GM18520 (cell line): Measurements from ENCODE around the gene CACNA2D4.

Source experiments
- ATAC-seq: cut with Tn5 transposase; IDR thresholded peaks from one replicate; pipeline ENCODE4 v1.9.1; 2021; ENCODE audit not compliant: unreplicated experiment

Gene CACNA2D4

DNA sequence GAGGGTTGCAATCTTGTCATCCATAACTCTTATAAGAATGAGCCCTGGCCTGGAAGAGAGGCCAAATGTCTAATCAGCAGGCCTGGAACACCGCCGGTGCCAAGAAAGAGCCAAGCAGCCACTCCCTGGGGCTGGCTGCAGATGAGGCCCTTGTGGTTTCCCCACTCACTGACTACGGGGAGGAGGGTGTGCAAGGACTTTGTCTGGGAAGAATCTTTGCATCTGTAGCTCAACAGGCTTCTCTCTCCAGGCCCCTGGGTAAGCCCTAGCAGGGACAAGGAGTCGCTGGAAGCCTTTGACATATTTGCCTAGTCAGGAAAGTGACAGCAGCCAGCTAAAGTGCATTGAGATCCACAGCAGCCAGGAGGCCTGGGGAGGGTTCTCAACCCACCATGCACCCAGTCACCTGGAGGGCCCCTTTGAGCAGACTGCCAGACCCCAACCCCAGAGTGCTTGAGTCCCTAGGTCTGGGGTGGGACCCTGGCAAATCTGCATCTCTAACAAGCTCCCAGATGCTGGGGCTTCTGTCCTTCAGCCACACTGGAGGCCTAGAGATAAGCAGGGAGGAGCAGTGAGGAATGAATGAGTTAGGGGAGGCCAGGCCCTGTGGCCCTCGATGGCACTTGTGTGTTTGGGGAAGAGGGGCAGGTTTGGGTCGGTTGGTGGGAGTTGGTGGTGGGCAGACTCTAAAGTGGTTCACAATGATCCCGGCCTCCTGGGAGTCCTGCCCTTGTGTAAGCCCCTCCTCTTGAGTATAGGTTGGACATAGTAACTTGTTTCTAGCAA lies 112.0 kb downstream of the CACNA2D4 start:
- no peak for ATAC-seq

DNA sequence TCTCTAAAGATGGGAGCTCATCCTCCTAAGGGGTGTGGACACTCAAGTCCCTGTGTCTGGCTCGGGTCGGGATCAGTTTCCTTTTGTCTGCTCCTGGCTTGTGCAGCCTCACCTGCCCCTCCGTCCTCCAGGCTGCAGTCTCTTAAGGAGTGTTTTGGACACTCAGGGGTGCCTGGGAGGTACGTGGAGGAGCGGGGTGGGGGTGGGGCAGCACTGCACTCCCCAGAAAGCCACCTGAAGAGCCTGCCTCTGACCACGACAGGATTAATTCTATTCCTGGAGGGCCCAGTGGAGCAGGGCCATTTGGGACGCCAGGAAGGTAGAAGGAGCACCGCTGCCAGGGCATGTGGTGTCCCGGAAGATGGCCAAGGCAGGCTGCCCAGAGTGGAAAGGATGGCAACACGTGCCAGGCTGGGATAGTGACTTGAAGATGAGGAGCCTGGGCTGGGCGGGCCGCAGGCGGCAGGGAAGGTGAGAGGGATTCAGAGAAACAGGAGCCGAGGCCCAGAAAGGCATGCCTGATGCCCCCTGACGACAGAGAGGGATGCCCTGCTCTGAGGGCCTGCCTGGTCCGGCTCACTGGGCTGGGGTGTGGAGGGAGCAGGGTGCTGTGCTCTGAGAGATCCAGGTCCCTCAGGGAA lies 112.9 kb downstream of the CACNA2D4 start:
- ATAC-seq = no peak

DNA sequence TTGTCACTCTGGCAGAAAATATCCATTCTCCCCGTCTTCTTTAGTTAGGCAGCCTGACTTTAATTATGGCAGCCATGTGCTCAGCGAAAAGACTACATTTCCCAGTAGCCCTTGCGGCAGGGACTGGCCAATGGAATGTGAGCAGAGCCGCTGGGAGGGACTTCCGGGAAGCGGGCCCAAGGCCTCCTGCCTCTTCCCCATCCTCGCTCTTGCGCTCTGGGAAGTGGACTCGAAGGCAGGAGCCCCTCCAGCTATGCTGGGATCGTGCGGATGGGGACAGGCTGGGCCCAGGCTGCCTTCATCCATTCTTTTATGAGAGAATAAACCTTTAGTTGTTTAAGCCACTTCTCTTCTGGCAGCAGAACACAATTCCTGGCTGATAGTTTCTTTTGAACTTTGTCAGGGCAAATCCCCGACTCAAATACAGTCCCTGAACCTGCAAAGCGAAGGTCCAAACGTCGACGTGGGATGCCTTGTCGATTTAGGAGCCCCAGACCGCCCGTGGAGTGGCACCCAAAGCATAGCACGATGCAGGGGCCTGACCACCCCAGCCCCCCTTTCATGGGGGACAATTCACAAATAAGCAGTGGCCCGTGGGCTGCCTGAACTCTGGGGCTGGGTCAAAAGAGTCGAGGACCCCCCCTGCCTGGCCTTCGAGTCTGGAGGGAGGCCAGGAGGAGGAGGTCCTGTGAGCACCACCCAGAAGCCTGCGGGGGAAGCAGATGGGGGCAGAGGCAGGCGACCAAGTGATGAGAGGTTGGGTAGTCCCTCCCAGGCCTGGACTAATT lies 113.7 kb downstream of the CACNA2D4 start:
- peak; percentile 83 for ATAC-seq

DNA sequence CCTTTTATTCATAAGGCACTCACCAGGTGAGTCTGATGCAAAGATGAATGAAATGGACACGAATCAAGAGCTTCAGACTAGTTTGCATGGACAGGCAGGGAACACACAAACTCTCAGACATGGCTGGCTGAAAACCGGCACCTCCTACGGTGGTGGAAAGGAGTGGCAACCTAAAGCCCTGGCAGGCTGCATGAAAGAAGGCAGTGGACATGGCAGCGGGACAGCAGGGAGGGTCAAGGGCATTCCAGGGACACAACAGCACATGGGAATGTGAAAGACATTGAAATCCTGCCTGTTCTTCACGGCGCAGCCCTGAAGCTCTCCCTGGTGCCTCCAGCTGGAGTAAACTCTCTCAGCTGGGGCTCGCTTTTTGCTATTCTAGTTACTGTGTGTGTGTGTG lies 114.7 kb downstream of the CACNA2D4 start:
- ATAC-seq = no peak

DNA sequence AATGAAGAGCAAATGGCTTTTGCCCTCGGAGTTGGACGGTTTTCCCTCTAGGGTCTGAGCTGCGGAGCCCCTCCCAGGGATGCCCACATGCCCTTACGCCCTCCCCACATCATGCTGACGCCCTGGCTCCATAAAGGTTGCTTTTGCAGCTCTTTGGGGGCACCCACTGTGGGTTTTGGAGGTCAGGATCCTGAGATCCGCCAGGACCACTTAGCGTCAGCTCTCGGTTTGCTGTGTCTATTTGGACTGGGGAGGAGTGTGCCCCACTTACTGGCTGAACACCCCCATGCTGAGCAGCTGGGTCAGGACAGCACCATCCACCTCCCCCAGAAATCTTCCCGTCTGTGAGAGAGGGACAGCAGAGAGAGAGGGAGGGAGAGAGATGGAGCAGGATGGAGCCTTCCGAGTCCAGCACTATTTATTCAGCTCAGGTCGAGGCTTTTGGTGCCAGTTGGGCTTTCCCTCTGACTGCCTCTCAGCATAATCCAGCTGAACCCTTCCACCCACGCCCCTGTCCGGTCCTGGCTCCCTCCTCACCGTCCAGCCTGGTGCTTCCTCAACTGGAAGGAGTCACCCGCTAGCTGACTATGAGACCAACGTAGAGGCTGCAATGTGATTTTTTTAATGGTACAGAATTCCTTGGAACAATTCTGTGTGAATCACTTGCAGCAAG lies 117.0 kb downstream of the CACNA2D4 start:
- ATAC-seq = no peak

DNA sequence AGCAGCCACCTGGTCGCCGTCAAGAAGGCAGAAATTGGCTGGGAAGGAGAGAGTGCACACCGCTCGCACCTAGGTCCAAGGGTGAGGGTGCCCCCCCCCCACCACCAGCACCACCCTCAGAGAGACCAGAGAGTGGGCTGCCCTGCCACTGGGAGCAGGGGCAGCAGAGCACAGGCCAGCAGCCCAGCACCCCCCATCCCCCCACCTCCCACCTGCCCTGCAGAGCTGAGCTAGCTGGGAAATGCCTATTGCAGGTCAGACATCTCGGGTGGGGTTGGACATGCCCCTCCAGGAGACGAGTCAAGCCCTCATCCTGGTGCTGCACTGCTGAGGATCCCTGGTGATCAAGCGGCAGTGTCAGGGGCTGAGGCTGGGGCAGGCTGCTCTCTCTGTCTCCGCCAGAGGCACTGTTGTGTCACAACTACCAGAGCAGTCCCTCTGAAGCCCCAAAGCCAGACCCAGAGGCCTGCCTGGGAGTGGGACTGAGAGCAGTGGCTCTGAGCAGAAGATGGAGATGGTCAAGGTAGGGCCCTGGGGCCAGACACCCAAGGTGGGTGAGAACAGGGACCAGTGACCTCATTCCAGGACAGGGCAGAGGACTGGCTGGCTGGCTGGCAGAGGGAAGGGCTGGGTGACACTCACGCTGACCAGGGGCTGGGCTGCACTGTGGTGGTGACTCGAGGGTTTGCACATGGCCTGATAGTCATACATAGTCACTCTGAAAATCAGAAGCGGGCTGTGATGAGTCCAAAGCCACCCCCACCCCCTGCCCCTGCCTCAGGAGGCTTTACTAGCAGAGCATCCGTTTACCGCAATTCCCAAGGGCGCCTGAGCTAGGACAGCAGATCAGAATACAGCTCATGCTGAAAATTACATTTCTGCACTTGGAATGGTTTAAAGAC lies 117.8 kb downstream of the CACNA2D4 start:
- ATAC-seq = no peak

DNA sequence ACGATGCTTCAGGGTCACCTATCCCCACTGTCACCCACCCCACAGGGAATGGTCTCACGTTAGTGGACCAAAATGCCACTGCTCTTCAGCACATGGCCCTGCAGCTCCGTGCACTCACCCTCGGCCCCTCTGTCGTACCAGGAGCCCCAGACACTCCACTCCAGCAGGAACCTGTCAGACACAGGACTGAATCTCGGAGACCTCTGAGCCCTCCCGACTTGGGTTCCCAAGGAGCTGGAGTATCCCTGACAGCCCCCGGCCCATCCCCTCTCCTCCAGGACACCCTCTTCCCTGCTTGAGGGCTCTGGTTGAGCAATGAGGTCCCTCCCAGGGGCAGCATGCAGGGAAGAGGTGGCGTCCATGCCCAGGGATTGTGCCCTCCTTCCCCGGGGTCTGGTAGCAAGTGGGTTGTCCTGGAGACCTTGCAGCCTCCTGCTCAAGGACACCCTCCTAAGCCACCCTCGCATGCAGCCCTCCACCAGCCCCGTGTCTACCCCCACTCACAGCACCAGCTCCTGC lies 118.5 kb downstream of the CACNA2D4 start:
- ATAC-seq = no peak

DNA sequence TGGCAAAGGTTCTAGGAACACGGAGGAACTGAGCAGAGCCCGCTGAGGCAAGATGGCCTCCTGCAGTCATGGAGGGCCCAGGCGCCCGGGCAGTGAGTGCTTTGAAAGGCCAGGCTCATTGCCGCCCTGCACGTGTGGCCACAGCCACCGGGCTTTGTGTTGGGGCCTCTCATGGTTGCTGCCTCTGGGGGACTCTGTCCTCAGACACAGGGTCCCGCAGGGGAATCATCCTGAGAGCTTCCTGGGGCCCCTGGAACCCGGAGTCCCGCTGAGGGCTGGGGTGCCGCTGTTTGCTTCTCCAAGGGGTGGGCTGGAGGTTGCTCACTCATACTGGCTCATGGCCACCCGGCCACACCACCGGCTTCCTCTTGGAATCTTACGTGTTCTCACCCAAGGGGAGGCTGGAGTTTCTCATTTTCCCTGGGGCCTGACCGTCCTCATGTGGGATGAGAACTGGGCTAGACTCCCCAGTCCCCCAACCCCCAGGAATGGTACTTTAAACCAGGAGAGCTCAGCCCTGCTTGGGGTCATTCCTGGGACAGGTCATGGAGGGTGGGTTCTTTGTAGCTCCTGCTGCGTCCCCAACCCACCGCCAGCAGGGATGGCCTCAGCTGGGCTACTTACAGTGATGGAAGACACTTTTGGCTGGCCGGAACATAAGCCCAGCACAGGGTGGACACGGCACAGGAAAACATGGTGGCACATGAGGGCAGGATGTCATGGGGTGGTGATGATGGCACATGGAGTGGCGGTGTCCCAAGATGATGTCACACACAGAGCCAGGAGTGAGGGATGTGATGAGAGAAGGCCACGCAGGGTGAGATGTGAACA lies 119.2 kb downstream of the CACNA2D4 start:
- no peak for ATAC-seq

DNA sequence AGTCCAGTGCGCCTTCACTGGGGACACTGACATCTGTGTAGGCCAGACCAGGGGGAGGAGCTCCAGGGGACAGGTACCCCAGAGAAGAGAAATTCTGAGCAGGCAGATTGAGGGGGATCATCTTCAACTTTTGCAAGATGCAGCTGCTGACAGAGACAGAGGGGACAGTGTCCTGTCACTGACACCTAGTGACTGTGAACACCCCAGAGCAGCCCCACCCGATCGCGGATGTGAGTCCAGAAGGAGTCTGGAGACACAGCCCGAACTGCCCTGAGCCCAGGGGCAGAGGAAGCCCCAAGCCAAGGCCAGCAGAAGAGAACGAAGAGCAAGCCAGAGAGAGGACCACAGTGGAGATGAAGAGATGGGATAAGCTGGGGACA lies 119.8 kb downstream of the CACNA2D4 start:
- no peak for ATAC-seq

DNA sequence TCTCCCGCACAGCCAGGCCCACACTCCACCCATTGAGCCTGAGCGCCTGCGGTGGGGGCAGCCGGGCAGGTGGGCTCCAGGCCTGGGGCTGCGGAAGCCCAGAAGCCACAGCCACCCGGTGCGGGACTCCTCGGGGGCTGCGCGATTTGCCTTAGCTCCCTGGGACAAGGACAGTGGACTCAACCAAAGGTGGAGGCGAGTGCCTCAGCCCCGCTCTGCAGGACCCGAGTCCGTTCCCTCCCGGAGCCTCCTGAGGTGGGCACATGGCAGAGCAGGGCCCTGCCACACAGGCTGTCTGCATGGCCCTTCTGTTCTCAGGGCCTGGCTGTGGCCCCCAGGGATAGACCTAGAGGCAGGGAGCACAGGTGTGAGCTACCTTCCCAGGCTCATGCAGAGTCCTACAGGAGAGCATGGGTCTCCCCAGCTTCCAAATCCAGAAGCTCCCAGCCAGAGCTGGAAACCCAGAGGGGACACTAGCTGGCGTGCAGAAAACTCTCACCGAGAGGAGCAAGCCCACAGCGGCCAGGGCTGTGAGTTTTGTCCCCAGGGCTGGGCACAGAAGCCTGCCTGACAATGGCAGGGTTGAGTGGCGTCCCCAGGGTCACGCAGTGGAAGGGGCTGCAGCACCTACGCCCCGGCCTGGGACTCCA lies 120.3 kb downstream of the CACNA2D4 start:
- ATAC-seq = no peak

DNA sequence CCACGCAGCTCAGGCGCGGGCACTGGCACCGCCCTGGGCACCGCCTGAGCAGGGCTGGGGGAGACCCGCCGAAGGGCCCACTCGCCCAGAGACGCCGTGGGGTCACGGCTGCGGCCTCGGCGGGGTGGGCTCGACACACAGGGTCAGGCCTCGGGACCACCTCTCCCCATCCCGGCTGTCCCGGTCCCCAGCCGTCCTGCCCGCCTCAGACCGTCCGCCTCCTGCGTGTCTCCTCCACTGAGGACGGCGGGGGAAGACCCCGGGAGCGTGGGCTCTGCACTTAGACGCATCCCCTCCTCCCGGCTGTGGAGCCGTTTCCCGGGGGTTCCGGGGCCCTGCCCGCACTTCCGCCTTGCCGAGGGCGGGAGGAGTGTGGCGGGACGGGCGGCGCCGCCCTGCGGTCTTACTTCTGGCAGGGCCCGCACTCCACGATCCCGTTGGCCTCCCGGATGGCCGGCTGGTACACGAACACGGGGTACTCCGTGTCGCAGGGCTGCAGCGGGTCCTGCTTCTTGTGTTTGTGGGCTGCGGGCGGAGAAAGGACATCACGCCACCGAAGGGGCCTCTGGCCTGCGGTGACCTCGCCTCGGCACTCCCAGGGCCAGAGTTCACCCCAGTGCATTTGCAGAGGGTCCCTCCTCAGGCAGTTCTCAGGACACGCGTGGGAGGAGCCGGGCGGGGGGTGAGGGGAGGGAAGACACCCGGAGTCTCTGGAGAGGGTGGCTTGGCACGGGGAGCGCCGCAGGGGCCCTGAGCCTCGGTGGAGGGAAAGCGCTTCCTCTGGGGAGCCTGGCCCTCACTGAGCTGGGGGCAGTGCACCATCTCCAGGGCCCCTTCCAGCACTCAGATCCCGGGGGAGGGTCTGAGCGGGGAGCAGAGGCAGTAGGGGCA lies 121.2 kb downstream of the CACNA2D4 start:
- ATAC-seq = no peak

DNA sequence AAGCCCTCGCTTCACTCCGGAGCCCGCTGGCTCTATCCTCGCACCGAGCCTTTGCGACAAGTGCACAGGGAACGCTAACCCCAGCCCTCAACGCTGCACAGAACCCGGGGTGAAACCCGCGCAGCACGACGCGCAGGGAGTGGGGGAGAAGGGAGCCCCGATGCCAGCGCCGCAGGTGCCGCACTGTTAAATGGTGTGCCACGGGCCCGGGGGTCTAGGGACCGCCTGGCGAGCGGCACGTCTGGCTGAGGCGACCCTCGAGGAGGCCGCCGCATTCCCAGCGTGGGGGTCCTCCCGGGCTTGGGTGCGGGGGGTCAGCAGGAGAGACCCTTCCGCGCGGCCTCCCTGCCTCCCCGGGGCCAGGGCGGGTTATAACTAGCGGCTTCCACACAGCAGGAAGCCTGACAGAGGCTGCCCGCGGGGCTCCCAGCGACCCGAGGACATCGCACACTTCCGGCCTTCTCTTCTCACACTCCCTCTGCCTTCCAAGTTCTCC lies 121.9 kb downstream of the CACNA2D4 start:
- no peak for ATAC-seq

DNA sequence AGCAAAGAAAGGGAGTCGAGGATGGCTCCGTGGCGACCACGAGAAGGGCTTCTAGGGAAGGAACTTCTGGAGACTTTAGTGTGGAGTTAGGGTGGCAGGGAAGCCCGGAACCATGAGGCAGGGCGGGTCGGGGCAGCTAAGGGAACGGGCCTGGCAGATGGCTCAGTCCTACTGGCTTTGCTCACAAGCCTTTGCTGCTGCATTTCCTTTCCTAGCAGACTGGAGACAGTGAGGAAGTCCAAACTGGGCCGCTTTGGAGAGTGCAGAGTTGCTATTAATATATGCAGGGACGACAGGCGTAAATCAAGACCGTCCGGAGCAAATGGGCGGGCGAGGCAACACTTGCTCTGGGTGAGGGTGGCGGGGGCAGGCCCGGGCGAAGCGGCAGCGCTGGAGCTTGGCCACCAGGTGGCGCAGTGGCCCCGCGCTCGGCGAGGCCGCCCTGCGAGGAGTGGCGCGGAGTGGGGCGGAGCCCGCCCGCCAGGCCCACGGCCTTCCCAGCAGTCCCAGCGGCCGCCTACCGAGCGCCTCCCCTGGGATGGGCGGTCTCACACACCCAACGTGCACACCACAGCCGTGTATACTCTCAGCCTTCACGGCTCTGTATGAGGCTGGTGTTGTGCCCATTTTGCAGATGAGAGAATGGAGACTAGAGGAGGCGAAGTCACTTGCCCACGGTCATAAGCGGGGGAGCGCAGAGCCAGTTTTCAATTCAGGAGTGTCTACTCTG lies 122.5 kb downstream of the CACNA2D4 start:
- ATAC-seq = peak; percentile 86

DNA sequence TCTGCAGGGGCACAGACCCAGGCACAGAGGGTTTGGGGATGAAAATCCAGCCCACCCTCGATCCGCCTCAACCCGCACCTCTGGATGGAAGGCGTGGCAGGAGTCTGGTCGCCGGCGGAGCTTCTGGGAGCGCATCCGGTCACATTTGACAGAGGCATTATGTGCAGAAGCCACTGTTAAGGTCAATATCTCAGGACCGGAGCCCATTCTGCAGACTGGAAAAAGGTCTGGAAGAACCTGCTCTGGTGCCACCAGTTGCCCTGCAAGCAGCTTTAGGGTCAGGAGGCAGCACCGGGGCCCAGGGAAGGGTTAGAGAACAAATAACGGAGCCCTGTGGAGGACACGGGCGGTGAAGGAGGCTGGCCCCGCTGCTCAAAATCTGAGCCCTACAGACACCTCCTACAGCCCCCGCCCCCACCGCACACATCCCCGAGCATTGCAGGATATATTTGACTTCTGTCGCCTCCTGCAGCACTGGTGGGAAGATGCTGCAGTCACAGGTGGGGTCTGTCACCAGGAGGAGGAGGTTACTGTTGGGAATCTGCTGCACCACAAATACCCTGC lies 123.1 kb downstream of the CACNA2D4 start:
- no peak for ATAC-seq

DNA sequence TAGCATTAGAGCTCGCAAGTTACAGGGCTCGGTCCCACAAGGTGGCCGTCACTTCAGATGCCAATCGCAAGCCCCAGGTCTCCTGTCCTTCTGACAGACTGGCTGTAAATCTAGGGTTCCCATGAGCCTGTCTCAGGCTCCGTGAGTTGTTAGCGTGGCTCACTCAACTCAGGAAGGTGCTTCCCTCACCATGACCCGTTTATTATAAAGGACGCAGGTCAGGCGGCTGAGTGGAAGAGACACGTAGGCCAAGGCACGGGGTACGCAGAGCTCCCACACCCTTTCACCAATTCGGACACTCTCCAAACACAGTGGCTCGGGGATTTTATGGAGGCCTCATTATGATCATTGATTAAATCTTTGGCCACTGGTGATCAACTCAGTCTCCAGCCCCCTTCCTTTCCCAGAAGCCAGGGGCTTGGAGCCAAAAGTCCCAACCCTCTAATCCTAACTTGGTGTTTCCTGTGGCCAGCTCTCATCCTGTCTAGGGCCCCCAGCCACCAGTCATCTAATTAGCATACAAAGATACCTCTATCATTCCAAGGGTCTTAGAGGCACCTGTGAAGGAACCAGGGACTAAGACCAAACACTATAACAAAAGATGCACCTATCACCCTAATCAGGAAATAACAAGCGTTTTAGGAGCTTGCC lies 123.9 kb downstream of the CACNA2D4 start:
- no peak for ATAC-seq
